HepG2 (cell line): Measurements from ENCODE around the gene RBBP8NL. TPM values are rescaled to one million over a fixed set of nuclear protein-coding genes. Genes with fewer than 3 reads are reported as not detected.

Experiments
- HNF1B ChIP-seq: sonication (generic); formaldehyde crosslinking; IDR thresholded peaks from 2 replicates; pipeline ENCODE4 v1.5.1; 2020; ENCODE audit warnings: mild to moderate bottlenecking, moderate library complexity, missing genetic modification reagents
- JUNB ChIP-seq: sonication (generic); formaldehyde crosslinking; IDR thresholded peaks from 2 replicates; pipeline ENCODE4 v1.8.0; 2022; ENCODE audit warnings: missing genetic modification reagents, mild to moderate bottlenecking, borderline replicate concordance
- KIAA2018 ChIP-seq: sonication (generic); formaldehyde crosslinking; IDR thresholded peaks from 2 replicates; pipeline ENCODE4 v1.5.0; 2020; ENCODE audit warnings: mild to moderate bottlenecking, missing genetic modification reagents, borderline replicate concordance
- RFX1 ChIP-seq: fragments of 450-650 bp; IDR thresholded peaks from 2 replicates; pipeline ENCODE4 v1.6.1; 2017
- SRSF1 ChIP-seq: fragments of 200-400 bp; formaldehyde crosslinking; optimal IDR thresholded peaks from 2 replicates; pipeline ENCODE3; 2017; ENCODE audit warnings: mild to moderate bottlenecking, low read depth, low read length, moderate library complexity
- ZNF407 ChIP-seq: sonication (generic); formaldehyde crosslinking; IDR thresholded peaks from one replicate; pipeline ENCODE4 v1.5.1; 2020; ENCODE audit warnings: mild to moderate bottlenecking, missing genetic modification reagents; ENCODE audit errors: not compliant biosample characterization
- ZSCAN21 ChIP-seq: sonication (generic); formaldehyde crosslinking; IDR thresholded peaks from 2 replicates; pipeline ENCODE4 v1.8.0; 2022; ENCODE audit warnings: mild to moderate bottlenecking, missing genetic modification reagents, moderate library complexity, borderline replicate concordance
- polyA plus RNA-seq, 8 experiments: library from polyadenylated mRNA; depleted of rRNA in 3 of 8; stranded (reverse) in 7 of 8; unstranded in 1 of 8; fragments of >200 nt; fragmentation: Illumina TruSeq in 4 of 8; extraction: Trizol in 4 of 8; gene quantifications; 2 replicates each; pipeline versions ENCODE4 v1.2.1 to v1.2.3, GENCODE V29; 2011 to 2016; ENCODE audit warnings: low read depth in 4 of 8, missing spikeins in 1 of 8, mixed read lengths in 1 of 8; ENCODE audit not compliant: insufficient read depth in 1 of 8
- total RNA-seq, 5 experiments: library from RNA; depleted of rRNA; stranded (reverse); fragments of >200 nt; fragmentation: Illumina TruSeq; extraction: Trizol; gene quantifications; 2 replicates each; pipeline ENCODE4 v1.2.3, GENCODE V29; 2016; ENCODE audit warnings: low read depth in 1 of 5

The RBBP8NL gene
- total and polyA plus RNA-seq, 2 of the 13 experiments (the other 11 are each of a cell fraction or from before 2014, with no cell fraction given), result 0.69 to 0.86 TPM

- no peak for TF ChIP-seq ZNF407
- no peak for TF ChIP-seq KIAA2018 (CRISPR knock-in tag)
- TF ChIP-seq JUNB, result no peak
- peak; percentile 9 for TF ChIP-seq SRSF1
- 0 out of 2 replicates have a peak, but pooled peaks have one; percentile 46 for TF ChIP-seq HNF1B (CRISPR knock-in tag)
- TF ChIP-seq RFX1, result no peak
- TF ChIP-seq ZSCAN21, result peak; percentile 28; the same call in 1 of the 2 replicates
These were observed 63.2 kb downstream of the RBBP8NL start (continued) for GRCh38 chr20:62363920-62364851.
